Measurements from ENCODE around the gene CLSTN1. TPM values are rescaled to one million over a fixed set of nuclear protein-coding genes. Genes with fewer than 3 reads are reported as not detected.

Gene CLSTN1
- total and polyA plus RNA-seq, 12 donors, result 37.1 to 79.8 (median 63.8) TPM

- 79 to 83% methylated on average over 11 of the region's 11 CpGs for WGBS, 2 donors
- Histone ChIP-seq H3K36me3 (no peaks in the 10 kb centered on the region), H3K9me3 (no peaks in the 10 kb centered on the region), H3K27ac (peak overlapping the region in 2 of 10 donors; percentile 31 to 37), H3K4me1 (peaks cover 3 to 55% (median 45%) of the 10 kb centered on the region in 9 donors), H3K4me3 (no peak overlapping the region), H3K27me3 (no peaks in the 10 kb centered on the region)
- ATAC-seq (peak in 5 of 8 donors; percentile 9 to 82 (median 46)), DNase-seq (no peak)
- intact Hi-C loops (cut with DNase I), result no loop called here
- TF ChIP-seq, protein P1, sequence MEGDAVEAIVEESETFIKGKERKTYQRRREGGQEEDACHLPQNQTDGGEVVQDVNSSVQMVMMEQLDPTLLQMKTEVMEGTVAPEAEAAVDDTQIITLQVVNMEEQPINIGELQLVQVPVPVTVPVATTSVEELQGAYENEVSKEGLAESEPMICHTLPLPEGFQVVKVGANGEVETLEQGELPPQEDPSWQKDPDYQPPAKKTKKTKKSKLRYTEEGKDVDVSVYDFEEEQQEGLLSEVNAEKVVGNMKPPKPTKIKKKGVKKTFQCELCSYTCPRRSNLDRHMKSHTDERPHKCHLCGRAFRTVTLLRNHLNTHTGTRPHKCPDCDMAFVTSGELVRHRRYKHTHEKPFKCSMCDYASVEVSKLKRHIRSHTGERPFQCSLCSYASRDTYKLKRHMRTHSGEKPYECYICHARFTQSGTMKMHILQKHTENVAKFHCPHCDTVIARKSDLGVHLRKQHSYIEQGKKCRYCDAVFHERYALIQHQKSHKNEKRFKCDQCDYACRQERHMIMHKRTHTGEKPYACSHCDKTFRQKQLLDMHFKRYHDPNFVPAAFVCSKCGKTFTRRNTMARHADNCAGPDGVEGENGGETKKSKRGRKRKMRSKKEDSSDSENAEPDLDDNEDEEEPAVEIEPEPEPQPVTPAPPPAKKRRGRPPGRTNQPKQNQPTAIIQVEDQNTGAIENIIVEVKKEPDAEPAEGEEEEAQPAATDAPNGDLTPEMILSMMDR (IDR thresholded peaks at IDR 0.05), result no peak
Measured at GRCh38 chr1:9798236-9799130, 25.3 kb downstream of the CLSTN1 start.

- no peak overlapping the region for H3K27ac ChIP-seq
- no peaks in the 10 kb centered on the region for H3K36me3 ChIP-seq
- no peaks in the 10 kb centered on the region for H3K27me3 ChIP-seq
- no peak overlapping the region for H3K4me3 ChIP-seq
- intact Hi-C loops (cut with DNase I), result no loop called here
- no peaks in the 10 kb centered on the region for H3K9me3 ChIP-seq
- H3K4me1 ChIP-seq, result peaks cover 3 to 59% (median 45%) of the 10 kb centered on the region in 9 donors
- TF ChIP-seq, protein P1 (IDR thresholded peaks at IDR 0.05), result no peak
- ATAC-seq, result peak in 2 of 8 donors; percentile 15 to 20
- DNase-seq, result no peak
Measured at GRCh38 chr1:9797049-9797448, 26.7 kb downstream of the CLSTN1 start.

- no peak overlapping the region for H3K4me3 ChIP-seq
- TF ChIP-seq, protein P1 (IDR thresholded peaks at IDR 0.05), result no peak
- peak overlapping the region in 1 of 10 donors; percentile 26 for H3K27ac ChIP-seq
- H3K27me3 ChIP-seq, result no peaks in the 10 kb centered on the region
- WGBS, 2 donors, result 75 to 76% methylated on average over 6 of the region's 6 CpGs
- no peaks in the 10 kb centered on the region for H3K36me3 ChIP-seq
- DNase-seq (no peak), ATAC-seq (no peak)
- peaks cover 3 to 59% (median 38%) of the 10 kb centered on the region in 9 donors for H3K4me1 ChIP-seq
- no peaks in the 10 kb centered on the region for H3K9me3 ChIP-seq
- intact Hi-C loops (cut with DNase I), result no loop called here
Measured at GRCh38 chr1:9794081-9794480, 29.7 kb downstream of the CLSTN1 start.

GRCh38 chr1:9793291-9793690 is 30.5 kb downstream of the CLSTN1 start:
- no peak overlapping the region for H3K27ac ChIP-seq
- TF ChIP-seq, protein P1 (IDR thresholded peaks at IDR 0.05), result no peak
- no peak for DNase-seq
- no peaks in the 10 kb centered on the region for H3K9me3 ChIP-seq
- H3K4me3 ChIP-seq, result no peak overlapping the region
- intact Hi-C loops (cut with DNase I), result no loop called here
- 86 to 89% methylated on average over 15 of the region's 15 CpGs for WGBS, 2 donors
- H3K4me1 ChIP-seq, result peaks cover 3 to 52% (median 30%) of the 10 kb centered on the region in 9 donors
- H3K27me3 ChIP-seq, result no peaks in the 10 kb centered on the region
- ATAC-seq, result no peak
- H3K36me3 ChIP-seq, result no peaks in the 10 kb centered on the region

All from heart right ventricle (tissue), 16 donors.